WTC11 (cell line): ENCODE data around the gene KIF21B. TPM values are rescaled to one million over a fixed set of nuclear protein-coding genes. Genes with fewer than 3 reads are reported as not detected.

Source experiments
- ATAC-seq: fragments of 200-7000 bp; cut with Tn5 transposase; 2 replicates; pipeline ENCODE4 v1.10.0; 2021; ENCODE audit warnings: mild to moderate bottlenecking, moderate library complexity
- CTCF ChIA-PET: fragments of 300-600 bp; sonication (Branson Sonifier 250); formaldehyde crosslinking; loops from one replicate; lab custom pipeline; 2021; ENCODE audit warnings: antibody characterized with exemption; lab: Charles Lee
- POLR2A ChIA-PET: fragments of 350-600 bp; sonication (Branson Sonifier 250); formaldehyde crosslinking; loops from one replicate; lab custom pipeline; 2021; ENCODE audit warnings: antibody characterized with exemption; lab: Charles Lee
- DNase-seq: peaks from one replicate; pipeline ENCODE4 v3.0.0; 2021; ENCODE audit warnings: low spot score
- H3K27ac Mint-ChIP-seq: 2 replicates; pipeline ENCODE4 v1.8.0; 2021; ENCODE audit warnings: mixed read lengths
- H3K27me3 Mint-ChIP-seq: 2 replicates; pipeline ENCODE4 v1.8.0; 2021; ENCODE audit warnings: low read depth, mild to moderate bottlenecking, moderate library complexity, mixed read lengths
- H3K36me3 Mint-ChIP-seq: 2 replicates; pipeline ENCODE4 v1.8.0; 2021; ENCODE audit warnings: mixed read lengths
- H3K4me1 Mint-ChIP-seq: 2 replicates; pipeline ENCODE4 v1.8.0; 2022; ENCODE audit warnings: mixed read lengths
- H3K4me3 Mint-ChIP-seq: 2 replicates; pipeline ENCODE4 v1.8.0; 2021; ENCODE audit warnings: mild to moderate bottlenecking, moderate library complexity, mixed read lengths
- H3K9me3 Mint-ChIP-seq: 2 replicates; pipeline ENCODE4 v1.8.0; 2021; ENCODE audit warnings: mixed read lengths
- FOXP1 ChIP-seq: sonication (generic); formaldehyde crosslinking; IDR thresholded peaks from 2 replicates; pipeline ENCODE4 v1.8.0; 2022; ENCODE audit warnings: missing genetic modification reagents, mild to moderate bottlenecking, moderate library complexity, borderline replicate concordance
- GTF2I ChIP-seq: fragments of 250-450 bp; sonication (Bioruptor Pico); conservative IDR thresholded peaks from 2 replicates; pipeline ENCODE4 v1.4.0; 2021; ENCODE audit warnings: mild to moderate bottlenecking
- NFE2L1 ChIP-seq: sonication (generic); formaldehyde crosslinking; IDR thresholded peaks from 2 replicates; pipeline ENCODE4 v1.8.1; 2023; ENCODE audit warnings: missing genetic modification reagents
- NR1H2 ChIP-seq: sonication (generic); formaldehyde crosslinking; IDR thresholded peaks from 2 replicates; pipeline ENCODE4 v1.9.0; 2021; ENCODE audit warnings: mild to moderate bottlenecking, moderate library complexity, missing genetic modification reagents
- NR3C1 ChIP-seq: sonication (generic); formaldehyde crosslinking; conservative IDR thresholded peaks from 2 replicates; pipeline ENCODE4 v1.8.1; 2023; ENCODE audit warnings: low read depth, mild to moderate bottlenecking, missing genetic modification reagents
- OVOL2 ChIP-seq: fragments of 250-450 bp; sonication (Bioruptor Pico); IDR thresholded peaks from 2 replicates; pipeline ENCODE4 v1.9.0; 2021; ENCODE audit warnings: mild to moderate bottlenecking, borderline replicate concordance
- RORB ChIP-seq: fragments of 250-450 bp; sonication (Bioruptor Pico); IDR thresholded peaks from 2 replicates; pipeline ENCODE4 v1.9.0; 2021; ENCODE audit warnings: mild to moderate bottlenecking
- SMAD4 ChIP-seq: sonication (generic); formaldehyde crosslinking; IDR thresholded peaks from 2 replicates; pipeline ENCODE4 v1.8.0; 2022; ENCODE audit warnings: mild to moderate bottlenecking, missing genetic modification reagents
- TCF7 ChIP-seq: sonication (generic); formaldehyde crosslinking; IDR thresholded peaks from 2 replicates; pipeline ENCODE4 v1.8.0; 2022; ENCODE audit warnings: mild to moderate bottlenecking, low read depth, missing genetic modification reagents, moderate library complexity
- TEAD4 ChIP-seq: sonication (generic); formaldehyde crosslinking; IDR thresholded peaks from 2 replicates; pipeline ENCODE4 v1.8.0; 2022; ENCODE audit warnings: mild to moderate bottlenecking, missing genetic modification reagents
- ZNF232 ChIP-seq: sonication (generic); formaldehyde crosslinking; IDR thresholded peaks from 2 replicates; pipeline ENCODE4 v1.8.0; 2022; ENCODE audit warnings: mild to moderate bottlenecking, missing genetic modification reagents
- ZNF423 ChIP-seq: fragments of 250-450 bp; sonication (Bioruptor Pico); IDR thresholded peaks from 2 replicates; pipeline ENCODE4 v2.1.2; 2022; ENCODE audit warnings: mild to moderate bottlenecking, moderate library complexity
- total RNA-seq: library from RNA; stranded (reverse); gene quantifications from 3 replicates; pipeline ENCODE4 v1.2.3, GENCODE V29; 2021
- TF ChIP-seq, protein P1 (sequence below): sonication (generic); formaldehyde crosslinking; IDR thresholded peaks from 2 replicates; pipeline ENCODE4 v1.8.0; 2022; ENCODE audit warnings: mild to moderate bottlenecking, missing genetic modification reagents
- TF ChIP-seq, protein P2 (sequence below): sonication (generic); formaldehyde crosslinking; IDR thresholded peaks from 2 replicates; pipeline ENCODE4 v1.8.1; 2023; ENCODE audit warnings: mild to moderate bottlenecking, missing genetic modification reagents
- TF ChIP-seq, protein P3 (sequence below): sonication (generic); formaldehyde crosslinking; IDR thresholded peaks from 2 replicates; pipeline ENCODE4 v1.8.0; 2022; ENCODE audit warnings: mild to moderate bottlenecking, missing genetic modification reagents
- TF ChIP-seq, protein P4 (sequence below): sonication (generic); formaldehyde crosslinking; IDR thresholded peaks from 2 replicates; pipeline ENCODE4 v1.8.1; 2023; ENCODE audit warnings: mild to moderate bottlenecking, missing genetic modification reagents
- TF ChIP-seq, protein P5 (sequence below): sonication (generic); formaldehyde crosslinking; IDR thresholded peaks from 2 replicates; pipeline ENCODE4 v1.8.1; 2023; ENCODE audit warnings: mild to moderate bottlenecking, missing genetic modification reagents, moderate library complexity
- TF ChIP-seq, protein P6 (sequence below): fragments of 250-450 bp; sonication (Bioruptor Pico); IDR thresholded peaks from 2 replicates; pipeline ENCODE4 v1.8.0; 2021; ENCODE audit warnings: mild to moderate bottlenecking
- TF ChIP-seq, protein P7 (sequence below): sonication (generic); formaldehyde crosslinking; IDR thresholded peaks from 2 replicates; pipeline ENCODE4 v1.8.1; 2023; ENCODE audit warnings: mild to moderate bottlenecking, missing genetic modification reagents, moderate library complexity
- TF ChIP-seq, protein P8 (sequence below): fragments of 200-600 bp; IDR thresholded peaks from 2 replicates; pipeline ENCODE4 v1.8.0; 2022; ENCODE audit warnings: antibody characterized with exemption

Gene KIF21B
- total RNA-seq, 1 experiment from 2014 or later, result 19.4 TPM

DNA sequence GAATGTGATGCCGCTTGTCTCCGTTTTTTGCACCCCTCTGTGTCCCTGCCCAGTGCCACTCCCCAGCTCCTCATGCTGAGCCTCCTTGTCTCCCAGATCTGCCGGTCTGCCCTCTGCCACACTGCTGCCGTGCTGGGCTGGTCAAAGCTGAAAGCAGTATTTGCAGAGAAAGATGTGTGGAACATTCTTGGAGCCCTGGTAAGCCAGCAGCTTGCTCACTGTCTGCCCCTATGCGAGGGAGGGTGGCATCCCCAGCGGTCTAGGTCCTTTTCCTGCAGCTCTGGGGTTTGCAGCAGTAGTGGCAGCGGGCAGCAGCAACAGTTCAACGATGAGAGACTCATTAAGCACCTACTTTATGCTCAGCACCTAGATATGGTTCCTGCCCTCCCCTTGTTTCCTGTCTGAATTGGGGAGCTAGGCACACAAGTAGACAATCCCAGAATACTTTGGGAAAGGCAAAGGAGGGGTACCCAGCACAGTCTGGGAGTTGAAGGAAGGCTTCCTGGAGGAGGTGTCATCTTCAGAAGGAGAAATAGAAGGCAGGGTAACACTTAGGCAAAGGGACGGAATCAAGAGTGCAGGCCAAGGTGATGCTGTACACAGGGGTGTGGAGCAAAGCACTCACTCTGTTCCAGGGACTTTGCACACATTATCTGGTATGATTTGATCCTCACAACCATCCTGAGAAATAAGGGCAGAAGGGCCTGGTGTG is 63.1 kb downstream of the KIF21B start:
- no peak for DNase-seq

More for the DNA sequence above, 63.1 kb downstream of the KIF21B start:
- Mint-ChIP-seq H3K36me3 (no peaks in the 10 kb centered on the region), H3K9me3 (no peaks in the 10 kb centered on the region), H3K4me1 (peaks cover 6% of the 10 kb centered on the region; the same call in 1 of the 2 replicates)
- ATAC-seq, result no peak
- CTCF ChIA-PET, result interaction anchor here (1.1 to 3.8 kb wide), 2 partner anchors 12 to 82 kb away, joined by 3 to 18 read pairs; no protein-coding TSS in a partner anchor
- TF ChIP-seq, protein P1, sequence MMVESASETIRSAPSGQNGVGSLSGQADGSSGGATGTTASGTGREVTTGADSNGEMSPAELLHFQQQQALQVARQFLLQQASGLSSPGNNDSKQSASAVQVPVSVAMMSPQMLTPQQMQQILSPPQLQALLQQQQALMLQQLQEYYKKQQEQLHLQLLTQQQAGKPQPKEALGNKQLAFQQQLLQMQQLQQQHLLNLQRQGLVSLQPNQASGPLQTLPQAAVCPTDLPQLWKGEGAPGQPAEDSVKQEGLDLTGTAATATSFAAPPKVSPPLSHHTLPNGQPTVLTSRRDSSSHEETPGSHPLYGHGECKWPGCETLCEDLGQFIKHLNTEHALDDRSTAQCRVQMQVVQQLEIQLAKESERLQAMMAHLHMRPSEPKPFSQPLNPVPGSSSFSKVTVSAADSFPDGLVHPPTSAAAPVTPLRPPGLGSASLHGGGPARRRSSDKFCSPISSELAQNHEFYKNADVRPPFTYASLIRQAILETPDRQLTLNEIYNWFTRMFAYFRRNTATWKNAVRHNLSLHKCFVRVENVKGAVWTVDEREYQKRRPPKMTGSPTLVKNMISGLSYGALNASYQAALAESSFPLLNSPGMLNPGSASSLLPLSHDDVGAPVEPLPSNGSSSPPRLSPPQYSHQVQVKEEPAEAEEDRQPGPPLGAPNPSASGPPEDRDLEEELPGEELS (CRISPR knock-in tag), result no peak
- TF ChIP-seq, protein P2, sequence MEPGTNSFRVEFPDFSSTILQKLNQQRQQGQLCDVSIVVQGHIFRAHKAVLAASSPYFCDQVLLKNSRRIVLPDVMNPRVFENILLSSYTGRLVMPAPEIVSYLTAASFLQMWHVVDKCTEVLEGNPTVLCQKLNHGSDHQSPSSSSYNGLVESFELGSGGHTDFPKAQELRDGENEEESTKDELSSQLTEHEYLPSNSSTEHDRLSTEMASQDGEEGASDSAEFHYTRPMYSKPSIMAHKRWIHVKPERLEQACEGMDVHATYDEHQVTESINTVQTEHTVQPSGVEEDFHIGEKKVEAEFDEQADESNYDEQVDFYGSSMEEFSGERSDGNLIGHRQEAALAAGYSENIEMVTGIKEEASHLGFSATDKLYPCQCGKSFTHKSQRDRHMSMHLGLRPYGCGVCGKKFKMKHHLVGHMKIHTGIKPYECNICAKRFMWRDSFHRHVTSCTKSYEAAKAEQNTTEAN (CRISPR knock-in tag), result no peak
- TF ChIP-seq RORB (CRISPR knock-in tag) (no peak), GTF2I (CRISPR knock-in tag) (no peak), TEAD4 (CRISPR knock-in tag) (no peak), ZNF423 (no peak), NR3C1 (CRISPR knock-in tag) (no peak), NR1H2 (CRISPR knock-in tag) (no peak), FOXP1 (CRISPR knock-in tag) (no peak), ZNF232 (CRISPR knock-in tag) (no peak), SMAD4 (CRISPR knock-in tag) (no peak), NFE2L1 (CRISPR knock-in tag) (no peak), TCF7 (CRISPR knock-in tag) (no peak), OVOL2 (CRISPR knock-in tag) (no peak)
- TF ChIP-seq, protein P3, sequence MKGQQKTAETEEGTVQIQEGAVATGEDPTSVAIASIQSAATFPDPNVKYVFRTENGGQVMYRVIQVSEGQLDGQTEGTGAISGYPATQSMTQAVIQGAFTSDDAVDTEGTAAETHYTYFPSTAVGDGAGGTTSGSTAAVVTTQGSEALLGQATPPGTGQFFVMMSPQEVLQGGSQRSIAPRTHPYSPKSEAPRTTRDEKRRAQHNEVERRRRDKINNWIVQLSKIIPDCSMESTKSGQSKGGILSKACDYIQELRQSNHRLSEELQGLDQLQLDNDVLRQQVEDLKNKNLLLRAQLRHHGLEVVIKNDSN, result no peak
- TF ChIP-seq, protein P4, sequence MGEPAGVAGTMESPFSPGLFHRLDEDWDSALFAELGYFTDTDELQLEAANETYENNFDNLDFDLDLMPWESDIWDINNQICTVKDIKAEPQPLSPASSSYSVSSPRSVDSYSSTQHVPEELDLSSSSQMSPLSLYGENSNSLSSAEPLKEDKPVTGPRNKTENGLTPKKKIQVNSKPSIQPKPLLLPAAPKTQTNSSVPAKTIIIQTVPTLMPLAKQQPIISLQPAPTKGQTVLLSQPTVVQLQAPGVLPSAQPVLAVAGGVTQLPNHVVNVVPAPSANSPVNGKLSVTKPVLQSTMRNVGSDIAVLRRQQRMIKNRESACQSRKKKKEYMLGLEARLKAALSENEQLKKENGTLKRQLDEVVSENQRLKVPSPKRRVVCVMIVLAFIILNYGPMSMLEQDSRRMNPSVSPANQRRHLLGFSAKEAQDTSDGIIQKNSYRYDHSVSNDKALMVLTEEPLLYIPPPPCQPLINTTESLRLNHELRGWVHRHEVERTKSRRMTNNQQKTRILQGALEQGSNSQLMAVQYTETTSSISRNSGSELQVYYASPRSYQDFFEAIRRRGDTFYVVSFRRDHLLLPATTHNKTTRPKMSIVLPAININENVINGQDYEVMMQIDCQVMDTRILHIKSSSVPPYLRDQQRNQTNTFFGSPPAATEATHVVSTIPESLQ, result no peak
- TF ChIP-seq, protein P5, sequence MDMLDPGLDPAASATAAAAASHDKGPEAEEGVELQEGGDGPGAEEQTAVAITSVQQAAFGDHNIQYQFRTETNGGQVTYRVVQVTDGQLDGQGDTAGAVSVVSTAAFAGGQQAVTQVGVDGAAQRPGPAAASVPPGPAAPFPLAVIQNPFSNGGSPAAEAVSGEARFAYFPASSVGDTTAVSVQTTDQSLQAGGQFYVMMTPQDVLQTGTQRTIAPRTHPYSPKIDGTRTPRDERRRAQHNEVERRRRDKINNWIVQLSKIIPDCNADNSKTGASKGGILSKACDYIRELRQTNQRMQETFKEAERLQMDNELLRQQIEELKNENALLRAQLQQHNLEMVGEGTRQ (CRISPR knock-in tag), result no peak
- TF ChIP-seq, protein P6, sequence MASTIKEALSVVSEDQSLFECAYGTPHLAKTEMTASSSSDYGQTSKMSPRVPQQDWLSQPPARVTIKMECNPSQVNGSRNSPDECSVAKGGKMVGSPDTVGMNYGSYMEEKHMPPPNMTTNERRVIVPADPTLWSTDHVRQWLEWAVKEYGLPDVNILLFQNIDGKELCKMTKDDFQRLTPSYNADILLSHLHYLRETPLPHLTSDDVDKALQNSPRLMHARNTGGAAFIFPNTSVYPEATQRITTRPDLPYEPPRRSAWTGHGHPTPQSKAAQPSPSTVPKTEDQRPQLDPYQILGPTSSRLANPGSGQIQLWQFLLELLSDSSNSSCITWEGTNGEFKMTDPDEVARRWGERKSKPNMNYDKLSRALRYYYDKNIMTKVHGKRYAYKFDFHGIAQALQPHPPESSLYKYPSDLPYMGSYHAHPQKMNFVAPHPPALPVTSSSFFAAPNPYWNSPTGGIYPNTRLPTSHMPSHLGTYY (CRISPR knock-in tag), result no peak
- TF ChIP-seq, protein P7, sequence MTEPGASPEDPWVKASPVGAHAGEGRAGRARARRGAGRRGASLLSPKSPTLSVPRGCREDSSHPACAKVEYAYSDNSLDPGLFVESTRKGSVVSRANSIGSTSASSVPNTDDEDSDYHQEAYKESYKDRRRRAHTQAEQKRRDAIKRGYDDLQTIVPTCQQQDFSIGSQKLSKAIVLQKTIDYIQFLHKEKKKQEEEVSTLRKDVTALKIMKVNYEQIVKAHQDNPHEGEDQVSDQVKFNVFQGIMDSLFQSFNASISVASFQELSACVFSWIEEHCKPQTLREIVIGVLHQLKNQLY, result no peak
- TF ChIP-seq, protein P8, sequence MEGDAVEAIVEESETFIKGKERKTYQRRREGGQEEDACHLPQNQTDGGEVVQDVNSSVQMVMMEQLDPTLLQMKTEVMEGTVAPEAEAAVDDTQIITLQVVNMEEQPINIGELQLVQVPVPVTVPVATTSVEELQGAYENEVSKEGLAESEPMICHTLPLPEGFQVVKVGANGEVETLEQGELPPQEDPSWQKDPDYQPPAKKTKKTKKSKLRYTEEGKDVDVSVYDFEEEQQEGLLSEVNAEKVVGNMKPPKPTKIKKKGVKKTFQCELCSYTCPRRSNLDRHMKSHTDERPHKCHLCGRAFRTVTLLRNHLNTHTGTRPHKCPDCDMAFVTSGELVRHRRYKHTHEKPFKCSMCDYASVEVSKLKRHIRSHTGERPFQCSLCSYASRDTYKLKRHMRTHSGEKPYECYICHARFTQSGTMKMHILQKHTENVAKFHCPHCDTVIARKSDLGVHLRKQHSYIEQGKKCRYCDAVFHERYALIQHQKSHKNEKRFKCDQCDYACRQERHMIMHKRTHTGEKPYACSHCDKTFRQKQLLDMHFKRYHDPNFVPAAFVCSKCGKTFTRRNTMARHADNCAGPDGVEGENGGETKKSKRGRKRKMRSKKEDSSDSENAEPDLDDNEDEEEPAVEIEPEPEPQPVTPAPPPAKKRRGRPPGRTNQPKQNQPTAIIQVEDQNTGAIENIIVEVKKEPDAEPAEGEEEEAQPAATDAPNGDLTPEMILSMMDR, result no peak
- TF ChIP-seq, all 79 proteins: peak for 0
- POLR2A ChIA-PET, result no interaction called here
- H3K27ac Mint-ChIP-seq, result no peak overlapping the region
- H3K27me3 Mint-ChIP-seq, result peaks cover 5% of the 10 kb centered on the region; the same call in 1 of the 2 replicates
- H3K4me3 Mint-ChIP-seq, result no peak overlapping the region
